HG02623 (cell line): ENCODE data around the gene ATN1.

Source experiments
- ATAC-seq: cut with Tn5 transposase; IDR thresholded peaks from one replicate; pipeline ENCODE4 v1.9.1; 2021; ENCODE audit warnings: moderate library complexity; ENCODE audit not compliant: unreplicated experiment

Gene ATN1

GRCh38 chr12:6925540-6926279 lies 2.0 kb upstream of the ATN1 start:
- ATAC-seq = no peak

GRCh38 chr12:6928022-6928702 lies 403 bp downstream of the ATN1 start:
- no peak for ATAC-seq

- no peak for ATAC-seq
Observed at GRCh38 chr12:6928703-6929407, 1.1 kb downstream of the ATN1 start.

- ATAC-seq = no peak
Observed at GRCh38 chr12:6929466-6930452, 2.0 kb downstream of the ATN1 start.

- no peak for ATAC-seq
Observed at GRCh38 chr12:6932766-6933165, 5.0 kb downstream of the ATN1 start.

- no peak for ATAC-seq
Observed at GRCh38 chr12:6934110-6934509, 6.4 kb downstream of the ATN1 start.

- no peak for ATAC-seq
Observed at GRCh38 chr12:6935371-6936193, 7.8 kb downstream of the ATN1 start.

- ATAC-seq = no peak
Observed at GRCh38 chr12:6936194-6936635, 8.5 kb downstream of the ATN1 start.

GRCh38 chr12:6936636-6937480 lies 9.1 kb downstream of the ATN1 start:
- ATAC-seq = no peak

GRCh38 chr12:6937481-6938352 lies 10.0 kb downstream of the ATN1 start:
- peak; percentile 91 for ATAC-seq

GRCh38 chr12:6938353-6939190 lies 10.8 kb downstream of the ATN1 start:
- no peak for ATAC-seq

- no peak for ATAC-seq
Observed at GRCh38 chr12:6939191-6939540, 11.4 kb downstream of the ATN1 start.

- no peak for ATAC-seq
Observed at GRCh38 chr12:6941267-6941666, 13.5 kb downstream of the ATN1 start.

- no peak for ATAC-seq
Observed at GRCh38 chr12:6941782-6942181, 14.0 kb downstream of the ATN1 start.

GRCh38 chr12:6942331-6942665 lies 14.5 kb downstream of the ATN1 start:
- no peak for ATAC-seq

GRCh38 chr12:6943389-6943721 lies 15.6 kb downstream of the ATN1 start:
- ATAC-seq = peak; percentile 31

- ATAC-seq = peak; percentile 36
Observed at GRCh38 chr12:6943722-6944380, 16.1 kb downstream of the ATN1 start, which contains the start of the genes C12orf57 and RNU7-1. TSS of gene C12orf57 (plus strand) at chr12:6944022. CDS start at chr12:6944122, 100 bp downstream. TSS of gene RNU7-1 (plus strand) at chr12:6943816.
